DMS114 treated with DMSO at 0.1 percent for 48 hours (cell line): ENCODE measurements around the gene PRR35.

Experiments
- DNase-seq: peaks from one replicate; lab custom pipeline; 2025; ENCODE audit not compliant: unreplicated experiment; lab: John Stamatoyannopoulos, UW

The PRR35 gene

DNA sequence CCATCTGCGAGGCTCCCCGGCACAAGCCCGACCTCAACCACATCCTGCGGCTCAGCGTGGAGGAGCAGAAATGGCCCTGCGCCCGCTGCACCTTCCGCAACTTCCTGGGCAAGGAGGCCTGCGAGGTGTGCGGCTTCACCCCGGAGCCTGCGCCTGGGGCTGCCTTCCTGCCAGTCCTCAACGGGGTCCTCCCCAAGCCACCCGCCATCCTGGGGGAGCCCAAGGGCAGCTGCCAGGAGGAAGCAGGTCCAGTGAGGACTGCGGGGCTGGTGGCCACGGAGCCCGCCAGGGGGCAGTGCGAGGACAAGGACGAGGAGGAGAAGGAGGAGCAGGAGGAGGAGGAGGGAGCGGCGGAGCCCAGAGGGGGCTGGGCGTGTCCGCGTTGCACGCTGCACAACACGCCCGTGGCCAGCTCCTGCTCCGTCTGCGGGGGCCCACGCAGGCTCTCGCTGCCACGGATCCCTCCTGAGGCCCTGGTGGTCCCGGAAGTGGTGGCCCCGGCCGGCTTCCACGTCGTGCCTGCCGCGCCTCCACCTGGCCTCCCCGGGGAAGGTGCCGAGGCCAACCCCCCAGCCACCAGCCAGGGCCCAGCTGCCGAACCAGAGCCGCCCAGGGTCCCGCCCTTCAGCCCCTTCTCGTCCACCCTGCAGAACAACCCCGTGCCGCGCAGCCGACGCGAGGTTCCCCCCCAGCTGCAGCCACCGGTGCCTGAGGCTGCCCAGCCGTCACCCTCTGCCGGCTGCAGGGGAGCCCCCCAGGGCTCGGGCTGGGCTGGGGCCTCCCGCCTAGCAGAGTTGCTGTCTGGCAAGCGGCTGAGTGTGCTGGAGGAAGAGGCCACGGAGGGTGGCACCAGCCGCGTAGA is 13.1 kb upstream of the PRR35 start:
- DNase-seq, result no peak

DNA sequence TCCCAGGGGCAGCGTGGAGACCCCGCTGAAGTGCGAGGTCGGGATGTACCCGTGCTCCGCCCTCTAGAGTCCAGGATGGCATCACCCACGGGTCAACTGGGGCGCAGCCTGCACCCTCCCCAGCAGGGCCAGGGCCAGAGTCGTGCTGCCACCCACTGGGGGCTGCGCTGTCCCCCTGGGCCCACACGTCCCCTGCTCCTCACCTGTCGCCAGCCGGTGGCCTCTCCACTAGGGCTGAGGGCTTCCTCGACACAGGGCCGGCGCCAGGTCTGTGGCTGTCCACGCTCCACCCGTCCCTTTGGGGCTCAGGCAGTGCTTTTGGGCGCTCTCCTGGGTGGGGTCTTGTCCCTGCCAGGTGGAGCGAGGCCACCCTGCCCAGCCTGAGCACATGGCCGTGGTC is 11.6 kb upstream of the PRR35 start:
- no peak for DNase-seq

DNA sequence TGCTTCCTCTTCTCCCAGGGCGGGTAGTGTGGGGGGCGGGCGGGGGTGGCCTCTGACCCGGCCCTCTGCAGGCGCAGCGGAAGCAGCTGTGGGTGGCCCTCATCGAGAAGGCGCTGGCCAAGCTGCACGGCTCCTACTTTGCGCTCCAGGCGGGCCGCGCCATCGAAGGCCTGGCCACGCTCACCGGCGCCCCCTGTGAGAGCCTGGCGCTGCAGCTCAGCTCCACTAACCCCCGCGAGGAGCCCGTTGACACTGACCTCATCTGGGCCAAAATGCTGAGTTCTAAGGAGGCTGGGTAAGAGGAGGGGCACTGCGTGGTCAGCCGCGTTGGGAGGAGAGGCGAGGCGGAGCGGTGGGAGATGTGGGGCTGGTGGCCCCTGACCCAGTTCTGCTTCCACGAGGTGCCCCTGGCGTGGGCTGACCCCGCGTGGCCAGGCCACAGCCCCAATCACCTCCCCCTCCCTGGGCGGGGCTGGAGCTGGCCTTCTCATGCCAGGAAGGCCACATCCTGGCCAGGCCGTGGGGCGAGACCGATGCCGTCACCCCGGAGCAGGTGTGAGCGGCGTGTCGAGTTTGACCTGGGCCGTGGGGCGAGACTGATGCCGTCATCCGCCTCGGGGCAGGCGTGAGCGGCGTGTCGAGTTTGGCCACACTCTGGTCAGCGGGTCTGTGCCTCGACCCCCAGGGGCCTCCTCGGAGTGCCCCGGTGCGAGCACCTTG is 10.5 kb upstream of the PRR35 start:
- DNase-seq, result no peak

DNA sequence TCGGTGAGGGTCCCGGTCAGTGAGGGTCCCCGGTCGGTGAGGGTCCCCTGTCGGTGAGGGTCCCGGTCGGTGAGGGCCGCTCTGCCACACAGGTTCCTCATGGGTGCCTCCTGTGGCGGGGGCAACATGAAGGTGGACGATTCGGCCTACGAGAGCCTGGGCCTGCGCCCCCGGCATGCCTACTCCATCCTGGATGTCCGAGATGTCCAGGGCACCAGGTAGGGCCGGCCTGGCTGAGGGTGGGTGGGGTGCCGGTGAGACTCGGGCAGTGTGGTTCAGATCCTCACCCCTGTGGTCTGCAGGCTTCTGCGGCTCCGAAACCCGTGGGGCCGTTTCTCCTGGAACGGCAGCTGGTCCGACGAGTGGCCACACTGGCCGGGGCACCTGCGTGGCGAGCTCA is 9.0 kb upstream of the PRR35 start:
- DNase-seq, result no peak

DNA sequence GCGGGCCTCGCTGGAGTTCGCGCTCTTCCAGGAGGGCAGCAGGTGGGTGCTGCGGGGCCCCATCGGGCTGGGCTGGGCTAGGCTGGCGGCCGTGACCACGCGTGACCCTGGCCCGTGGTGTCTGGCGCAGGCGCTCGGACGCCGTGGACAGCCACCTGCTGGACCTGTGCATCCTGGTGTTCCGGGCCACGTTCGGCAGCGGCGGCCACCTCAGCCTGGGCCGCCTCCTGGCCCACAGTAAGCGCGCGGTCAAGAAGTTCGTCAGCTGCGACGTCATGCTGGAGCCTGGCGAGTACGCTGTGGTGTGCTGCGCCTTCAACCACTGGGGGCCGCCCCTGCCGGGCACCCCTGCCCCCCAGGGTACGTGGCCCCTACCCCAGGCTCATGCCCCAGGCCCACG is 8.0 kb upstream of the PRR35 start:
- DNase-seq, result no peak

DNA sequence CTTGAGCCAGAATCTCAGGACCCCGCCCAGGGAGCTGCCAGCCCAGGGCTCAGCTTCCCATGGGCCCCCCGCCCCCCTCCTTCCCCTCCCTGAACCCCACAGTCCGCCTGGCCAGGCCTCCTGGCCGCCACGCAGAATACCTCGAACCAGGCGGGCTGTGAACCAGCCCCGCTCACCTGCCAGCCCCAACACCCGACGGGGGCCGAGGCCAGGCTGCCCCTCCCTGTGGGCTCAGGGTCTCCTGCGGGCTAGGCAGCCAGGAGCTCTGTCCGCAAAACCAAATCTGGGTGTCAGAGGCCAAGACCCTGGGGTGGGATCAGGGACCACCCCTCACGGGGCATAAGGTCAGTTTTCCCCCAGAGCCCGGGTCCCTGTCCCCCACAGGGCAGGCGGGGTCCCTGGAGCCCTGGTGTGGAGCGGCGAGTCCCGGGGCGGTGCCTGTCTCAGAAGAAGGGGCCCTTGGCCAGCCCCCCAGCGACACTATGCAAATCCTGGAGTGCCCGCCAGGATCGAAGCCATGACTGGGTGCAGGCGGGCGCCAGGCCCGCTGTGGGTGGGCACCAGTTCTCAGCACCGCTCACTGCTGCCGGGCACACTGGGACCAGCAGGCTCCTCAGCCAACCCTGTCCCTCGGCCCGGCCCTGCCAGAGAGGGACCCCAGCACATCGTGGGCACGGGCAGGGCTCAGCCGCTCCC is 6.4 kb upstream of the PRR35 start:
- DNase-seq, result no peak

DNA sequence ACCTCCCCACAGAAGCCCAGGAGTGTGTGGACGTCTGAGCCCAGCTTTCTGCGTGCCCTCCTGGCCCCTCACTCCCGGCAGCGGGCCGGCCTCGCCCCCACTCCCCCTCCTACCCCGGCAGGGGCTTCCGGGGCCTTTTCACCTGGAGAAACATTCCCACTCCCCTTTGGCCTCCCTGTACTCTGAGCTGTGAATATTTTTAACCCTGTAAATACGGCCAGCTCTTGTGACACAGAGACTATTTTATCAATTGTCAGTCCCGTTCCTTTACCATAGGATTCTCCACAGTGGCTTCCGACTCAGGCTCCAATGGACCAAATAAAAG is 5.9 kb upstream of the PRR35 start:
- DNase-seq, result no peak

DNA sequence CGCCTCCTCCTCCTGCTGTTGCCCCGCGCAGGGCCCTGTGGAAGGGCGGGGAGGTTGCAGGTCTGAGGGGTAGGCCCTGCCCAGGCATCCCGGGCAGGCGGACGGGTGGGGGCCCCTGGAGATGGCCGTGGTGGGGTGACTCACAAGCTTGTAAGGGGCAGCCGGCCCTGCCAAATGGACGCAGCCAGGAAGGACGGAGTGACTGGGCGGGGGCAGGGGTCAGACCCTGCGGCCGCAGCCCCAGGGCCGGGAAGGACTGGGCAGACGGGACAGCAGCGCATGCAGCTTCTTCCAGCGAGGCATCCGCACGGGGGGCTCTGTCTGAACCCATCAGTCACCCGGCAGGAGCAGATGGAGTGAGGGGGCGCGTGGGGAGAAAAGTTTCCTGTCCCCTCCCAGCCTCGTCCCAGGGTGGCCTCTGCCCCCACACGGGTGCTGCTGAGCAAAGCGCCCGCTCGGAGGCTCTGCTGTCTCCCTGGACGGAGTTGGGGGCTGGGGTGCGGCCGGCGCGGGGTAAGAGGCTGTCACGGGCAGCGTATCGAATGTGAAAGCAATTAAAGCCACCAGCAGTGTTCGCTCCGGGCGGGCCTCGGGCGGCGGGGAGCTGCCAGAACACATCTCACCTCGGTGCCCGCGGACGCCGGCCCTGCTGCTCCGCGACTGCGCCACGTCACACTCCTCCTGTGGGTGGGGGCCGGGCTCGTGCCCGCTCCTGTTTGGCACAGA is 5.4 kb upstream of the PRR35 start:
- DNase-seq, result no peak

DNA sequence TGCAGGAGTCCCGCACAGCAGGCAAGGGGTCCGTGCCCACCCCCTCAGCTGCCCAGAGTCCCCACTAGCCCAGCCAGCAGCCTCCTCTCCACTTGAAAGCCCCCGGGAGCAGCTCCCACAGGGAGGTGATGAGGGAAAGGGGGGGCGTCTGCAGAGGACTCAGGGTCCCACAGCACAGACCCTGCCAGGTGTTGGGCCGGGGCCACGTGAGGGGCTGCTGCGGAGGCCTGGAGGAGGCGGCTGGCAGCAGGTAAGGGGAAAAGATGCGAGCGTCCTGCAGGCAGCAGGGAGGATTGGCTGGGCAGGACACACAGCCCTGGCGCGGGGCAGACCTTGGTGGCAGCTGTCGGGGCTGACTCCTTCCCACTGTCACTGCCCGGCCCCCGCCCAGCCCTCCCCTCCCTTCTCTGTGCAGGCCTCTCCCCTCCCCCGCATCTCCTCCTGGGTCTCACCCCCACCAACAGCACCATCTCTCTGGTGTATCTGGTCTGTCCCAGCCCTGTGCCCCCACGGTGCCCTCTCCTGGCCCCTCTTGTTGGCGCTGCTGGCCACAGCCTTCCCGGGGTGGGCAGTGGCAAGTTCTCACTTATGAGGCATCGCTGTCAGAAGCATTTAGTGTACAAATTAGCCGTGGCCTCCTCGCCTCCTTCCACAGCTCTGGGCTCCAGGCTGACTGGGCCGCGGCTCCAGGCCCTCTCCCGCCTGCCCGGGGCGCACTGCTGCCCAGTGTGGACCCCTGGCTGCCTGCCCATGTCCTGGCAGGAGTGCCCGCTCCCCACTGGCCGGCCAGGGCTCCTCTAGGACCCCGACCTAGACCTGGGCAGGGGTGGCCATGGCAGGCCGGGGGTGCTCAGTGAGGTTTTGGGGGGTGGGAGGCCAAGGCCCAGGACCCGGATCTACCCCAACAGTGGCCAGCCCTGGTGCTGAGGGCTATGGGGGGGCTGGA is 4.4 kb upstream of the PRR35 start:
- no peak for DNase-seq

DNA sequence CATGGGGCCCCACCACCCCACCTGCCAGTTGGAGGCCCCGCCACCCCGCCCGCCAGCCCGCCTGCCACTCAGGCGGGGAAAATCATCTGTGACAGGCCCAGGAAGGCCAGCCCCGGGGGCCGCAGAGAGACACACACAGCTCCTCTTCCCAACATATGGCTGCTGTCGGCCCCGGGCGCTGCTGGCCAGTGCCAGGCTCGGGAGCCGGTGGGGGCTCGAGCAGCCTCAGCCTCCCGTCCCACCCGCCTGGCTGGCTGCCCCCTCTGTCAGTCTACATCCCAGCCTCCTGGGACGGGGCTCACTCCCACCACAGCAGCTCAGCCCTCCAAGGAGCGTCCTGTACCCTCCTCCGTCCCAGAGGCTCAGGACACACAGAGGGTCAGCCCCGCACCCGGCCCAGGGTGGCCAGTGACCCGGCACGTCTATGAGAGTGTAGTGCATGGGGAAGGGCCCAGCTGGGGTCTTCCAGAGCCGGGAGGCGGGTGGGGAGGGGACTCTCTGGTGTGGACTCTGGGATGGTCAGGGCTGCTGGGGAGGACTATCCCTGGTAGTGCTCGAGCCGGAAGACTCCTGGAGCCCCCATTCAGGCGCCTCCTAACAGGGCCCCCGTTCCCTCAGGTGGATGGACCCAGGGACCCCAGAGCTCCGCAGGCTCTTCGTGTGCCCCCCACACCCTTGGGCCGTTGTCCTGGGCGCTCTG is 3.6 kb upstream of the PRR35 start:
- DNase-seq, result no peak

DNA sequence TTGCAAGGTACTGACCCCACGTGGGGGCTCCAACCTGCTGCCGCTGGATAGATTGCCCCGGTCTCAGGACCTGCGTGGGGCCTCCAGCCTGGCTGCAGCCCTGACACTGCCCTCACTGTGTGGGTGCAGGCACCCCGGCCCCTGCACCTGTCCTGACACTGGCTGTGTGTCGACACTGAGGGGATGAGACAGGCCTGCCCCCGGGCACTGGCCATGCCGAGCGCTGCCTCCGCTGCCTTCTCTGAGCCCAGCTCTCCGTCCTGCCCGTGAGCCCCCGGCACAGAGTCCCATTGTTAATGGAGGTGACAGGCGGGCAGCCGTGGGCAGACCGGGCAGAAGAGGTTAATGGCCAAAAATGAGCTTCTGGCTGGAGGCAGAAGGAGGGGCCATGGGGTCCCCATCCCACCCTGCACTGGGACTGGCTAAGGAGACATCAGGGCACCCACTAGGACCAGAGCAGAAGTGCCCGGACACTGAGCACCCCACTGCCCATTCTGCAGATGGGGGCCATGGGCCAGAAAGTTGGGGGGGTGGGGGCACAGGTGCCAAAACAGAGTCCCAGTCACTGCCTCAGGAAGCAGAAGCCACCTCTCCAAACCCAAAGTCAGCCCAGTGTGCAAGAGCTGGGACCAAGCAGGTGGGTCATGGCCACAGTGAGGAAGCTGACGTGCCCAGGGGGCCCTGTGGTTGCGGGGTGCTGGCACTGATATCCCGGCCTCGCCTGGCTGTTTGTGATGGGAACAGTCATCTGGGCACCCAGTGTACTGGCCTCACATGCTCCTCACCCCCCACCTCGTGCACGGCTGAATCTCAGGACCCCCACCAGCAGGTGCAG is 2.5 kb upstream of the PRR35 start:
- no peak for DNase-seq

DNA sequence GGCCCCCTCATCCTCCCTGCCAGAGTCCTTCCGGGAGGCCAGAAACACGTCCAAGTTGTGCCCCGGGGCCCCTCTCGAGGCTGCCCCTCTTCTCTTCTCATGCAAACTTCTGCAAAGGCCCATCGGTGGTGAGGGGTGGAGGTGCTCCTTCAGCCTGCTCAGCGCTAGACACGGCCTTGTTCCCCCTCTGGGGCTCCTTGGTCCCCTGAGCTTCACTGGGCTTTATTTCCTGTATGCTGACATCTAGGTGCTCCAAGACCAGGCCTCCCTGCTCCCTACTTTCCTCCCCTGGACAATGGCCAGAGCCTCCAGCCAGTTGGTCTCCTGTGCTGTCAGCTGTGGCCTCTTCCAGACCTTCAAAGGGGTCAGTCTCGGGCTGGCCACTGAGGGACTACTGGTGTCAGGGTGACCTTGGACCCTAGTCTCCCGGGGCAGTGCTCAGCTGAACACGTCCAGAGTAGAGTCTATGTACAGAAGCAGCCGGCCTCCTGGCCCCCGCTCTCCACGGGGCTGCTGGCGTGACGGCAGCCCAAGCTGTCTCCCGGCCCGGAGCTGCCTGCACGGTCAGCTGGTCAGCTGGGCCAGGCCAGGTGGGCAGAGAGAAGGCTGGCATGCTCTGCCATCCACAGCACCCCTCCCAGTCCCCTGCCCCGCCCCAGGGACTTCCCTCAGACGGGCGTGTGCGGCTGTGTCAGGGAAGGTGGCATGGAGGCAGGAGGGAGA is 1.7 kb upstream of the PRR35 start:
- no peak for DNase-seq

DNA sequence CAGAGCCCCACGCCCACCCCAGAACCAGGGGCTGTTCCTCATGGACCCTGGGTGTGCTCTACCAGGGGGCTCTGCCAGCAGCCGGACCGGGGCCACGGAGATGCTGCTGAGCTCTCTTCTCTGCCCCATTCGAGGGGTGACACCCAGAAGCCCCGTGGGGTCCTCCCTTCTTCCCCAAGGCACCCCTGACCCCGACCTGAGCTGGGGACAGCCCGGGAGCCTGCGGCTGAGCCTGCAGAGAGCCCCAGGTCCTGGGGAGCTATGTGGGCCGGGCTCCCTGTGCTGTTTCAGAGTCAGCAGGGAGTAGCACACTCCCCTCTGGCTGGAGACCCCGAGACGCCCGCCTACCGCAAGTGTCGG is 1.2 kb upstream of the PRR35 start:
- no peak for DNase-seq

DNA sequence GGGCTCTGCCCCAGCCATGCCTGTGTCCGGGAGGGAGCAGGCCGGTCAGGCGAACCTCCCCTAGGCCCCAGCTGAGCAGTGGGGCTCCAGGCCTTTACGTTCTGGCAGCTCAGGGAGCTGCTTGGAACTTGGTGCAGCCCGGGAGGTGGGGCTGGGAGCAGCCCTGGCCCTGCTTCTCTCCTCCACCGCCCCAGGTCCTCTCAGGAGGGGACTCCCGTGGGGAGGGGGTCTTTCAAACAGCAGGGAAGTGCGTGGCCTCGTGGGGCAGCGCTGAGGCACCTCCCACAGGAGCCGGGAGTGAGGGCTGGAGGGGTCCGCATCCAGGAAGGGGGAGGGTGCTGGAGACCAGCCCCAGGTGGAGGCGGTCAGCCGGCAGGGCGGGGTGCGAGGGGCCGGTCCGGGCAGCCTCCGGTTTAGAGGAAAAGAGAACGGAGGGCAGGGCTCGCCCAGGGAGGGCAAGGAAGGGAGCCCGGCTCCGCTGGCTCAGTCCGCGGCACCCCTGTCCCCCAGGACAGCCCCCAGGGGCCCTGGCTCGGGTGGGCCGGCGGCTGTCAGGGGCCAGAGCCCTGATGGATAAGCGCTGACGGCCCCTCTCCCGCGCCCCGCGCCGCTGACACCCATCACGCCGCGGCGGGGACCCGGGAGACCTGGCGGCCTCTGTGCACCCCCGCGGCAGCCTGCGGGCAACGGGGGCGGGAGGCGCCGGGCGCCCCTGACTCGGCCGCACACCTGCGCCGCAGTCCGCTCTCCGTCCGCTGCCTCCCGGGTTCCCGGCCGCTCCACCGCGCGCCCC is 587 bp upstream of the PRR35 start:
- DNase-seq, result no peak

DNA sequence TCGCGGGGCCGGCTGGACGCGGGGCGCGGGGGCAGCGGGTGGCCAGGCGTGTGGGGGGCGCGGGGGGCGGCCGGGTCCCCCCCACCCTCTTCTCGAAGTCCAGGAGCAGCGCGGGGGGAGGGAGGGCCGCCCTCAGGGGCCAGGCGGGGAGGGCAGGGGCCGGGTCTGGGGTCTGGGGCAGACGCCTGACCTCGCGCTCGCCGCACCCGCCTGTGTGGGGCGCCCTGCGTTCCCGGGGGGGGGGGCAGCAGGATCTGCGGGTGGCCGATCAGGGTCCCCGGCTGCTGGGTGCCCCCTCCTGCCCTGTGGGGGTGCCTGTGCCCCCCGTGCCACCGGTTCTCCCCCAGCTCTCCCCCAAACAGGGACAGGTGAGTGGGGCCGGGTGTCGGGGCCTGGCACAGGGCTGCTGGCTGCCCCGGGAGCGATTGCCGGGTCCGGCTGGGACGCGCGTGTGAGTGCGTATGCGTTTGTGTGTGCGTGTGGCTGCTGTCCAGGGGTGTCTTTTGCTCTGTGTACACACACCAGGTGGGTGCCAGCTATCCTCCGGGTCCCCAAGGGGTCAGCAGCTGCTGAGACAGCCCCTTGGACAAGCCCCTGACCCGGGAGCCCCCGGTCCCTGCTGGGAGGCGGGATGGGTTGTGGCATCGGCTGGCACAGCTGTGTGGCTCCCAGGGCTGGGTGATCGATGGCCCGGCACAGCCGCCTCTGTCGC is 663 bp downstream of the PRR35 start:
- no peak for DNase-seq

DNA sequence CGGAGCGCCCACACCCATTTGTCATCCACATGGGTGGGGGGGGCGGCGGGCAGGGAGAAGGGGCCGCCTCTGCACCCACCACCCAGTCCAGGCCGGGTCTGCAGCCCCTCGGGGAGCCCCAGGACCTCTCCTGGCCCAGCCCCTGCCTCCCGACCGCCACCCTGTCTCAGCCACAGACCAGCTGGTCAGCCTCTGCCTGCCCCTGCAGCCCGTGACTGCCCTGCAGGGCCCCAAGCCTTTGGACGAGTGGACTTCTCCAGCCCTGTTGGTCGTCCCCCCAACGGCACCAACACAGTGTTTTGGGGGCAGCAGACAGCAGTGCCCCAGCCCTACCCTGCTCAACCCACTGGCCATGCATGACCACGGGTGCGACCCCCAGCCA is 1.2 kb downstream of the PRR35 start:
- no peak for DNase-seq
